ENCODE measurements around the gene R3HDM1.

The R3HDM1 gene

DNA sequence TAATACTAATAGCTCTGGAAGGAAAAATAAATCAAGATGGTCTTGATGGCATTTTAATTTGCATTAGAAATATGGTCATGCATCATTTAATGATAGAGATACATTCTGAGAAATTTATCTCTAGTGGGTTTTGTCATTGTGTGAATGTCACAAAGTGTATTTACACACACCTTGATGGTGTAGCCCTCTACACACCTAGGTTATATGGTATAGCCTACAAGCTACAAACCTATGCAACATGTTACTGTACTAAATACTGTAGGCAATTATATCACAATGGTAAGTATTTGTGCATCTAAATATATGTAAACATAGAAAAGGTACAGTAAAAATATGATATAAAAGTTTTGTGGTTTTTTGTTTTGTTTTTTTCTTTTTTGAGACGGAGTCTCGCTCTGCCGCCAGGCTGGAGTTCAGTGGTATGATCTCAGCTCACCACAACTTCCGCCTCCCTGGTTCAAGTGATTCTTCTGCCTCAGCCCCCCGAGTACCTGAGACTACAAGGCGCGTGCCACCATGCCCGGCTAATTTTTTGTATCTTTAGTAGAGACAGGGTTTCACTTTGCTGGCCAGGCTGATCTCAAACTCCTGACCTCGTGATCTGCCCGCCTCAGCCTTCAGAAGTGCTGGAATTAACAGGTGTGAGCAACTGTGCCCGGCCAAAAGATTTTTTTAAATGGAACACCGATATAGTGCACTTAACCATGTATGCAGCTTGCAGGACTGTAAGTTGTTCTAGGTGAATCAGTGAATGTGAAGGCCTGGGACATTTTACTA lies 126.7 kb downstream of the R3HDM1 start:
- no peak for DNase-seq (ENCODE audit: low read depth, low spot score)
- TF ChIP-seq, protein P1, sequence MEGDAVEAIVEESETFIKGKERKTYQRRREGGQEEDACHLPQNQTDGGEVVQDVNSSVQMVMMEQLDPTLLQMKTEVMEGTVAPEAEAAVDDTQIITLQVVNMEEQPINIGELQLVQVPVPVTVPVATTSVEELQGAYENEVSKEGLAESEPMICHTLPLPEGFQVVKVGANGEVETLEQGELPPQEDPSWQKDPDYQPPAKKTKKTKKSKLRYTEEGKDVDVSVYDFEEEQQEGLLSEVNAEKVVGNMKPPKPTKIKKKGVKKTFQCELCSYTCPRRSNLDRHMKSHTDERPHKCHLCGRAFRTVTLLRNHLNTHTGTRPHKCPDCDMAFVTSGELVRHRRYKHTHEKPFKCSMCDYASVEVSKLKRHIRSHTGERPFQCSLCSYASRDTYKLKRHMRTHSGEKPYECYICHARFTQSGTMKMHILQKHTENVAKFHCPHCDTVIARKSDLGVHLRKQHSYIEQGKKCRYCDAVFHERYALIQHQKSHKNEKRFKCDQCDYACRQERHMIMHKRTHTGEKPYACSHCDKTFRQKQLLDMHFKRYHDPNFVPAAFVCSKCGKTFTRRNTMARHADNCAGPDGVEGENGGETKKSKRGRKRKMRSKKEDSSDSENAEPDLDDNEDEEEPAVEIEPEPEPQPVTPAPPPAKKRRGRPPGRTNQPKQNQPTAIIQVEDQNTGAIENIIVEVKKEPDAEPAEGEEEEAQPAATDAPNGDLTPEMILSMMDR (IDR thresholded peaks at IDR 0.05; ENCODE audit: insufficient read depth, low read length, missing control alignments): no peak
- POLR2A ChIA-PET: no interaction called here
- no peak overlapping the region for H3K4me3 ChIP-seq (ENCODE audit: low read depth, low read length)
- CTCF ChIA-PET: interaction anchor here (0.9 kb wide), 1 partner anchor 11 kb away, joined by 3 read pairs; no protein-coding TSS in a partner anchor

DNA sequence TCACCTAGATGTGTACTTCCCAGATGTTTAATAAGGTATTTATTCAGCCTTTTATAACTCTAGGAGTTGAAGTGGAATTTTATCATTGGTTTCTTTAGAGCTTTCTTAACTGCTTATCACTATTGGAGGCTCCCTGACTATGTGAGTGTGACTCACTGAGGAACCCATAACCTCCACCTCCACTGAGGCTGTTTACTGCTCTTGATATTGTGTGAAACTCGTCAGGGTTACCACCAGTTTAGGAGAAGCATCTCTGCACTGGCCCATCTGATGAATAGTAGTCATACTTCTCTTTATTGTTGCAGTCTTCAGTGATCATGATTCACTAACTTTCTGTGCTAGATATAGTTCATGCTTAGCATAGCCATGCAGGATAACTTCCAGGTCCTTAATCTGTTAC lies 130.8 kb downstream of the R3HDM1 start:
- H3K4me3 ChIP-seq (ENCODE audit: low read depth, low read length): no peak overlapping the region
- POLR2A ChIA-PET: no interaction called here
- CTCF ChIA-PET: no interaction called here
- DNase-seq (ENCODE audit: low read depth, low spot score): no peak
- TF ChIP-seq, protein P1 (IDR thresholded peaks at IDR 0.05; ENCODE audit: insufficient read depth, low read length, missing control alignments): no peak

GRCh38 chr2:135663148-135663700 lies 131.9 kb downstream of the R3HDM1 start:
- no peak for DNase-seq (ENCODE audit: low read depth, low spot score)
- ChIA-PET CTCF (interaction anchor here (1.0 kb wide), 2 partner anchors 11 to 46 kb away, joined by 3 to 5 read pairs; no protein-coding TSS in a partner anchor), POLR2A (no interaction called here)
- no peak overlapping the region for H3K4me3 ChIP-seq (ENCODE audit: low read depth, low read length)
- TF ChIP-seq, protein P1 (IDR thresholded peaks at IDR 0.05; ENCODE audit: insufficient read depth, low read length, missing control alignments): no peak

GRCh38 chr2:135664623-135665068 lies 133.4 kb downstream of the R3HDM1 start:
- POLR2A ChIA-PET: no interaction called here
- TF ChIP-seq, protein P1 (IDR thresholded peaks at IDR 0.05; ENCODE audit: insufficient read depth, low read length, missing control alignments): no peak
- DNase-seq (ENCODE audit: low read depth, low spot score): no peak

DNA sequence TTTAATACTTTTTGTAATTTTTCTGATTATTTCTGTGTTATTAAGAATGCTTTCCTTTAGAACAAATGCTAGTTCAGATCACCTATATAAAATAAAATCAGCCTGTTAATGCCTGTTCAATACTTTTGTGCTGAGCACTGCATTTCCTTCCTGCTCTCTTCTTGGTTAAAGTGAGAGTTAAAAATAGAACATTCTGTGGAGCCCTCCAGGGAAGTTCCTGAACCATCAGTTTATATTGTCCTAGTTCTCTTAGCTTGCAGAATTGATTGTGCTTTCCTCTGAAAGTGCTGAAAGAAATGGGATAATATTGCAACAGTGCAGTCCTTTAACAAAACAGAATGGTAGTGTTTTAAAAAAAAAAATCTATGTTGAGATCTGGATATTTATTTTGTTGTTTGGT lies 135.8 kb downstream of the R3HDM1 start:
- no peak for DNase-seq (ENCODE audit: low read depth, low spot score)
- TF ChIP-seq, protein P1 (IDR thresholded peaks at IDR 0.05; ENCODE audit: insufficient read depth, low read length, missing control alignments): no peak
- no peak overlapping the region for H3K4me3 ChIP-seq (ENCODE audit: low read depth, low read length)
- CTCF ChIA-PET: no interaction called here
- POLR2A ChIA-PET: no interaction called here

More at GRCh38 chr2:135664623-135665068, 133.4 kb downstream of the R3HDM1 start:
- CTCF ChIA-PET: no interaction called here
- no peak overlapping the region for H3K4me3 ChIP-seq (ENCODE audit: low read depth, low read length)

DNA sequence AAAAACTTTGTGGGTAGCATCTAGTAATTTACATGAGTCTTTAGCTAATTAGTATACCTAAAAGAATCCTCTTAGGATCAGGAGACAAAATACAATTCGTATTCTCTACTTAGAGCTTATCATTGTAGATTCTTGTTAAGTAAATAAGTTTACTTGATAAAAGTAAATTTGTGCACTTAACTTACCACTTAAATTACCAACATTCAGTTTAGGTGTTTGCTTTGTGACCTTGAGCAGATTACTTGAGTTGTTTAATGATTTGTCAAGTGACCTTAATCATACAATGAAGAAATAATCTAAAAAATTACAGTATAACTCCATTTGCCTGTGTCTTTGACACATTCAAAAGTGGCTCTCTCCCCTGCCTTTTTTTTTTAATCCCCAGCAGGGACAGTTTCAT lies 143.2 kb downstream of the R3HDM1 start:
- TF ChIP-seq, protein P1 (IDR thresholded peaks at IDR 0.05; ENCODE audit: insufficient read depth, low read length, missing control alignments): no peak
- POLR2A ChIA-PET: no interaction called here
- CTCF ChIA-PET: interaction anchor here (1.4 kb wide), 1 partner anchor 12 kb away, joined by 5 read pairs; no protein-coding TSS in a partner anchor

More for the DNA sequence above, 143.2 kb downstream of the R3HDM1 start:
- DNase-seq (ENCODE audit: low read depth, low spot score): no peak
- H3K4me3 ChIP-seq (ENCODE audit: low read depth, low read length): no peak overlapping the region

All from AG04449 (cell line).